Bronchial epithelial cell (primary cell): ENCODE measurements around the gene TPSAB1. TPM values are rescaled to one million over a fixed set of nuclear protein-coding genes. Genes with fewer than 3 reads are reported as not detected.
"Not testable (repeated sequence)": the region's sequence is repeated elsewhere in the genome, so short reads cannot be mapped to it uniquely, and the experiment has no call there.

Source experiments
- DNase-seq: peaks from one replicate; pipeline ENCODE4 v3.0.0-alpha.2; 2010; ENCODE audit warnings: low read depth
- FAIRE-seq: peaks from 2 replicates; lab custom pipeline; 2011; peaks lifted over from hg19 to GRCh38; lab: Jason Lieb, UNC
- H3K27me3 ChIP-seq: 2 replicates; pipeline ENCODE4 v1.5.1; 2011; ENCODE audit warnings: low read length; ENCODE audit not compliant: control insufficient read depth, insufficient read depth
- H3K36me3 ChIP-seq: 2 replicates; pipeline ENCODE4 v1.5.1; 2011; ENCODE audit warnings: low read length; ENCODE audit not compliant: control insufficient read depth, insufficient read depth
- H3K4me3 ChIP-seq: 2 replicates; pipeline ENCODE4 v1.5.1; 2011; ENCODE audit warnings: mild to moderate bottlenecking, low read depth, low read length, control low read depth
- total RNA-seq: library from RNA; depleted of rRNA; stranded (reverse); fragments of >200 nt; gene quantifications from 2 replicates; pipeline ENCODE4 v1.2.1, GENCODE V29; 2014
- TF ChIP-seq, protein P1 (sequence below): IDR thresholded peaks from 2 replicates; pipeline ENCODE4 v1.5.1; 2011; ENCODE audit warnings: mild to moderate bottlenecking, moderate library complexity, low read length, control low read depth, inconsistent platforms; ENCODE audit not compliant: insufficient read depth, severe bottlenecking

TPSAB1 gene
- total RNA-seq = not detected in 2 replicates

DNA sequence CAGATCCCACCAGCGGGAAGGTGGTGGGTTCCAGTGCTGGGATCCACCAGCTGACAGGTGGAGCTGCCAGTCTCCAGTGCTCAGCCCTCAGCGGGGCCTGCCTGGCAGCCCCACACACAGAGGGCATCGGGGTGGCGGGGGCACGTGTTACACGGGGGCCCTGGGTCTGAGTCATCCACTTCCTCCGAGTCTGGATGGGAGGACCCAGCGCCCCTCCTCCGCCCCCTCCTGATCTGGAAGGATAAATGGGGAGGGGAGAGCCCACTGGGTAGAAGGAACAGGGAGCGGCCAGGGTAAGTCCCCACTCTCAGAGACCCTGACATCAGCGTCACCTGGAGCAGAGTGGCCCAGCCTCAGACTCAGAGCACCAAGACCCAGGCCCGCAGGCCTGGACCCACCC, at the start of gene TPSAB1:
TSS of gene TPSAB1 (plus strand) at position 270 of the 400 bp plus-strand sequence. CDS start 234 bp downstream, outside the sequence.
- not testable (repeated sequence) for DNase-seq, H3K27me3 ChIP-seq, FAIRE-seq, H3K36me3 ChIP-seq, H3K4me3 ChIP-seq

DNA sequence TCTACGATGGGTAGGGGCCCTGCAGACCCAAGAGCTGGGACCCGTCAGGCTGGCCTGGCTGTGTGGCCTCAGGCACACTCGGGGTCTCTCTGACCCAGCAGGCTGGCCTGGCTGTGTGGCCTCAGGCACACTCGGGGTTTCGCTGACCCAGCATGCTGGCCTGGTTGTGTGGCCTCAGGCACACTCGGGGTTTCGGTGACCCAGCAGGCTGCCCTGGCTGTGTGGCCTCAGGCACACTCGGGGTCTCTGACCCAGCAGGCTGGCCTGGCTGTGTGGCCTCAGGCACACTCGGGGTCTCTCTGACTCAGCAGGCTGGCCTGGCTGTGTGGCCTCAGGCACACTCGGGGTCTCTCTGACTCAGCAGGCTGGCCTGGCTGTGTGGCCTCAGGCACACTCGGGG, 49.7 kb upstream of the TPSAB1 start:
- not testable (repeated sequence) for DNase-seq, H3K27me3 ChIP-seq, FAIRE-seq, H3K36me3 ChIP-seq, H3K4me3 ChIP-seq

DNA sequence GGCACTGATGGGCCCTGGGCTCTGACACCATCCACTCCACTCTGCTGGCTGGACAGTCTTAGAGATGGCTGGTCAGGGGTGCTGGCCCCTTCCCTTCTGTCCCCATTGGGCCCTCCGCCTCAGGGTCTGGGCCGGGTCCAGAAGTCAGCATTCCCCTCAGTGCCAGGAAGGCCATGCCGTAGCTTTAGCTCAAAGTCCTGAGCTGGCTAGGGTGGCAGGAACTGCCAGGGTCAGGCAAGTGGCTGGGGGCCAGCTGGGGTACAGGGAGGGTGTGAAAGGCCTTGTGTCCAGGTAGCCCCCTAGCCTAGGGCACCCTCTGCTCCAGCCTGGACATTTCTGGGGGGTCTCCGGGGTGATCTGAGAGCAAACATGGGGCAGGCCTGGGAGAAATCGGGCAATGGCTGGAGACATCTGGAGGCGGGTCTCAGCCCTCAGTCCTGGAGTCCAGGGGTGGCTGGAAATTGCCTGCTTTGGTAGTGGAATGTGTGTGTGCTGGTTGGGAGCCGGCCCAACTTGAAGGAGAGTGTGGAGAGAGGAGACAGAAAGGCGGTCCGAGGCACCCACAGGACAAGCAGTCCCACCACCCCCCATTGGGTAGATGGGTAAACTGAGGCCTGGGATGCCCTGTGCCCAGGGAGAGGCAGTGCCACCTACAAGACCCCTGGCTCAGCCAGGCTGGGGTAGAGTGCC, 48.0 kb upstream of the TPSAB1 start:
- Histone ChIP-seq H3K27me3 (no peaks in the 10 kb centered on the region), H3K36me3 (no peaks in the 10 kb centered on the region), H3K4me3 (no peak overlapping the region)
- FAIRE-seq (no peak), DNase-seq (no peak)
- TF ChIP-seq, protein P1, sequence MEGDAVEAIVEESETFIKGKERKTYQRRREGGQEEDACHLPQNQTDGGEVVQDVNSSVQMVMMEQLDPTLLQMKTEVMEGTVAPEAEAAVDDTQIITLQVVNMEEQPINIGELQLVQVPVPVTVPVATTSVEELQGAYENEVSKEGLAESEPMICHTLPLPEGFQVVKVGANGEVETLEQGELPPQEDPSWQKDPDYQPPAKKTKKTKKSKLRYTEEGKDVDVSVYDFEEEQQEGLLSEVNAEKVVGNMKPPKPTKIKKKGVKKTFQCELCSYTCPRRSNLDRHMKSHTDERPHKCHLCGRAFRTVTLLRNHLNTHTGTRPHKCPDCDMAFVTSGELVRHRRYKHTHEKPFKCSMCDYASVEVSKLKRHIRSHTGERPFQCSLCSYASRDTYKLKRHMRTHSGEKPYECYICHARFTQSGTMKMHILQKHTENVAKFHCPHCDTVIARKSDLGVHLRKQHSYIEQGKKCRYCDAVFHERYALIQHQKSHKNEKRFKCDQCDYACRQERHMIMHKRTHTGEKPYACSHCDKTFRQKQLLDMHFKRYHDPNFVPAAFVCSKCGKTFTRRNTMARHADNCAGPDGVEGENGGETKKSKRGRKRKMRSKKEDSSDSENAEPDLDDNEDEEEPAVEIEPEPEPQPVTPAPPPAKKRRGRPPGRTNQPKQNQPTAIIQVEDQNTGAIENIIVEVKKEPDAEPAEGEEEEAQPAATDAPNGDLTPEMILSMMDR = no peak

DNA sequence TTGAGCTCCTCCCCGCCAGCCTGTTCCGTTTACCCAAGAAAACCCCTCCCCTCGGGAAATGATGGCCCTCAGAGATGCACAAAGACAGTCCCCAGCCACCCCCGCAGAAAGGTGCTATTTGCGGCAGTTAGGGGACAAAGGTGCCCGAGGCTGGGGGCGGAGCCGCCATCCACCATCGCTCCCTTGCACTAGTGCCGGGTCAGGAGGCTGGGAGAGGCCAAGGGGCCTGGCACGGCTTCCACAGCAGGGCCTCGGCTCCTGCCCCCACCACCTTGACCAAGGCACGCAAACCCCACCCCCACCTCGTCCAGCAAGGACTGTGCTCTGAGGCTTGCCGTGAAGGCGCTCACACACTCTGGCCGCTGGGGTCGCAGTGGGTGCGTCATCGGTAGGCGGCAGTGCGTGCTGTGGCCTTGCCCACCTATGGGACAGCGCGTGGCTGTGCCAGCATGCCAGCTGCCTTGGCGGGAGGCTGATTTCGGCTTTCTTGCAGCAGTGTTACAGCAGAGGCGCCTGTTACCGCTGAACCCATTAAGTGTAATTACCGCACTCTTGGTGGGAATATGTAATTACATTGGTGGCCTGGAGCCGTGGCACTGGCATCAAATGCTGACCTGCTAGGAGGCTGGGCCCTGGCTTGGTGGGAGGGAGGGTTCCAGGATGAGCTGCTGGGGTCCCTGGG, 47.2 kb upstream of the TPSAB1 start:
- TF ChIP-seq, protein P1 = no peak
- Histone ChIP-seq H3K36me3 (no peaks in the 10 kb centered on the region), H3K27me3 (no peaks in the 10 kb centered on the region), H3K4me3 (no peak overlapping the region)
- DNase-seq = no peak
- FAIRE-seq = no peak

DNA sequence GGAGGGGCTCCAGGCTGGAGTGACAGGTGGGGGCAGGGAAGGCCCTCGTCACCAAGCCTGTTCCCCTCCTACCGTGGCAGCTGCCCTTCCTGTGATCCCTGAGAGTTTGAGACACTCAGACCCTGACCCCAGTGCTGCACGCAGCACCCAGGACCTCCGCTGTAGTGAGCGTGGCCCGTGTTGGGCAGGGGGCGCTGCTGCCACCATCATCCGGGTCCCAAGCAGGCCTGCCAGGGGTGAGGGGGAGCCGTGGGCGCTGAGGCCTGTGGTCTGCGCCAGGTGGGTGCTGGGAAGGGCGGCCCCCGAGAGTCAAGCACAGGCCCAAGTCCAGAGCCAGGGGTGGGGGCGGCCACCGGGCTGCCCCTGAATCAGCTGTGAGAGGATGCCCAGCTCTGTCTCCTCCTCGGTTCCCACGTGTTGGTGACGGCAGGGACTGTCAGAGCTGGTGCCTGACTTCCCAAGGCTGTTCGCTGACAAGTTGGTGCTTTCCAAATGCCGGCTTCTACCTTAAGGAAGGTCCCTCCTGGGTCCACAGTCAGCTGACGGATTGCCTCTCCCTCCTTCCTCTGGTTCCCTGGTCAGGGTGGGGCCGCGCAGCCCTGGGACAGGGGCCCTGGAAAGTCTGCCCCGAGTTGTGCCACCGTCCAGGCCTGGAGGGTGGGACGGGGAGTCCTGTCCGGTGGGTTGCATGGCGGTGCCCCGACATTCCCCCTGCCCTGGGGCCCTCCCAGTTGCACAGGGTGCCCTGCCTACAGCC, 46.5 kb upstream of the TPSAB1 start:
- DNase-seq = no peak
- Histone ChIP-seq H3K4me3 (no peak overlapping the region), H3K36me3 (no peaks in the 10 kb centered on the region), H3K27me3 (no peaks in the 10 kb centered on the region)
- FAIRE-seq = no peak
- TF ChIP-seq, protein P1 = no peak

- Histone ChIP-seq H3K4me3 (no peak overlapping the region), H3K36me3 (no peaks in the 10 kb centered on the region), H3K27me3 (no peaks in the 10 kb centered on the region)
- DNase-seq (no peak), FAIRE-seq (no peak)
- TF ChIP-seq, protein P1 = peak; percentile 20
These were observed 45.7 kb upstream of the TPSAB1 start for GRCh38 chr16:1194665-1195392.
